ENCODE measurements around the gene TECPR2. TPM values are rescaled to one million over a fixed set of nuclear protein-coding genes. Genes with fewer than 3 reads are reported as not detected.

TECPR2 gene
- total and polyA plus RNA-seq, 10 of the 15 experiments (the other 5 are each of a cell fraction or from before 2014, with no cell fraction given): 0.15 to 10.0 (median 3.0) TPM

- TF ChIP-seq ZBTB4 (CRISPR knock-in tag; IDR thresholded peaks at IDR 0.05) (no peak), SUPT20H (IDR thresholded peaks at IDR 0.05; ENCODE audit: borderline replicate concordance, control insufficient read depth, low read depth, low read length) (no peak), STAT3 (IDR thresholded peaks at IDR 0.05; ENCODE audit: low read depth, low read length) (no peak), RELB (IDR thresholded peaks at IDR 0.05; ENCODE audit: low read depth) (peak; percentile 44; the same call in 1 of the 2 replicates), SUZ12 (IDR thresholded peaks at IDR 0.05; ENCODE audit: unreplicated experiment) (no peak), BACH1 (IDR thresholded peaks at IDR 0.05; ENCODE audit: borderline replicate concordance) (peak; percentile 31; the same call in 1 of the 2 replicates), BHLHE40 (IDR thresholded peaks at IDR 0.05; ENCODE audit: borderline replicate concordance in 1 of 2, low read depth in 2 of 2, low read length in 1 of 2) (peak; percentile 47 to 58; a peak in 2 of 4 replicates), E4F1 (IDR thresholded peaks at IDR 0.05; ENCODE audit: borderline replicate concordance, partially characterized antibody) (no peak), ZNF217 (IDR thresholded peaks at IDR 0.05) (0 out of 2 replicates have a peak, but pooled peaks have one; percentile 31), POLR2A (IDR thresholded peaks at IDR 0.05; ENCODE audit: low read depth, low read length) (no peak), BCL3 (IDR thresholded peaks at IDR 0.05; ENCODE audit: borderline replicate concordance, insufficient read depth, low read depth, low read length, poor library complexity, severe bottlenecking) (no peak), CHD4 (IDR thresholded peaks at IDR 0.05) (no peak), EED (IDR thresholded peaks at IDR 0.05; ENCODE audit: low read depth) (peak; percentile 37; the same call in 1 of the 2 replicates), SIX5 (IDR thresholded peaks at IDR 0.05; ENCODE audit: low read depth, low read length, severe bottlenecking) (no peak), REST (IDR thresholded peaks at IDR 0.05; ENCODE audit: low read depth, low read length) (no peak)
These were observed 45.8 kb upstream of the TECPR2 start (continued) for GRCh38 chr14:102316743-102317563.

All from GM12878 (cell line).